HG02852 (cell line): ENCODE data around the gene SMCP.

Experiments used
- ATAC-seq: cut with Tn5 transposase; IDR thresholded peaks from one replicate; pipeline ENCODE4 v1.9.1; 2021; ENCODE audit warnings: mild to moderate bottlenecking, moderate library complexity; ENCODE audit not compliant: unreplicated experiment

Gene SMCP

DNA sequence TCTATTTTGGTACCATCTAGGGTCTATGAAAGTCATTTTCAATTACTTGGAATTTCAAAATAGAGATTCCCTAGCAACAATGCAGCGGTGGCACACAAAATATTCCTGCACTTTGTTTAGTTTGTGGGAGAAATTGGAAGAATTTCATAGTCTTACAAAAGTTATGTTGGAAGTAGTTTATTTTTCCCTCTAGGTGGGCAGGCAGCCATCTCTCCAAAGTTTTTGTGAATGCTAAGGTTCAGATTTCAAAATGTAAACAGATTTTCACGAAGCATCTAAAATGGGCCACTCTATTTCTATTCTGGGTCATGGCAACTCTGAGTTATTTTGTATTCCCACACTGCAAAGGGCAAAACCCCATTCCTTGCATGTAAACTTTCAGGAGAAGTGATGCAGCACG lies 8.0 kb downstream of the SMCP start:
- no peak for ATAC-seq

DNA sequence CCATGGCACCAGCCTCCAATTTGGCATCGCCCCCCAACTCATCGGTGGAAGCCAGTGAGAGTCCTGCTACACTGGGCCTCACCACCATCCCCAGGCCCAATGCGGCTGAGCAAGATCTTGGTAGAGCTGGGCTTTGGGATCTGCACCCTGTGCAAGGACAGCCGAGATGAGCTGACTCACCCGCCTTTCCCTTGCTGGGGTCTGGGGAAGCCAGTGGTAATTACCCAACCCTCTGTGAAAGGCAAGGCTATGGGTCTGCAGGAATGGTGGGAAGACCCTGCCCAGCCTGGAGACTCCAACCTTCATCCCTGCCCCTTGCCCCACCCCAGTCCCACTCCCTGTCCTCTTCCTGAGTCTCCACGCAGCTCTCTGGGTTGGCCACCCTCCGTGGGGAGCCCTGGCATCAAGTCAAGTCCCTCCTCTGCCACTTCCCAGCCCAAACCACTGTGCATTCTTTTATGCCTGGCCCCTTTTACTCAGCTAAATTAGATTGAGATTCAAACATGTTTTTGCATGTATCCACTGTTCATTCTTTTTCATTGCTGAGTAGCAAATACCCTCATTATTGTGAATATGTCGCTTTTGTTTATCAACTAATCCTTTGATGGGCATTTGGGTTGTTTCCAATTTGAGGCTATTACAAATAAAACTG lies 8.8 kb downstream of the SMCP start:
- no peak for ATAC-seq

DNA sequence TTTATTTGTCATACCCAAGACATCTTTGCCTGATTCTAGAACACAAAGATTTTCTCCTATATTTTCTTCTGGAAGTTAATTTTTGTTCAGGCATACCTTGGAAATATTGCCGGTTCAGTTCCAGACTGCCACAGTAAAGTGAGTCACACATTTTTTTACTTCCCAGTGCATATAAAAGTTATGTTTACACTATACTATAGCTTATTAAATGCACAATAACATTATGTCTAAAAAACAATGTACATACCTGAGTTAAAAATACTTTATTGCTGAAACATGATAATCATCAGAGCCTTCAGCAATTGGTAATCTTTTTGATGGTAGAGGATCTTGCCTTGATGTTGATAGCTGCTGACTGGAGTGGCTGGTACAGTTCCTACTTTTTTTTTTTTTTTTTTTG lies 10.0 kb downstream of the SMCP start:
- no peak for ATAC-seq

DNA sequence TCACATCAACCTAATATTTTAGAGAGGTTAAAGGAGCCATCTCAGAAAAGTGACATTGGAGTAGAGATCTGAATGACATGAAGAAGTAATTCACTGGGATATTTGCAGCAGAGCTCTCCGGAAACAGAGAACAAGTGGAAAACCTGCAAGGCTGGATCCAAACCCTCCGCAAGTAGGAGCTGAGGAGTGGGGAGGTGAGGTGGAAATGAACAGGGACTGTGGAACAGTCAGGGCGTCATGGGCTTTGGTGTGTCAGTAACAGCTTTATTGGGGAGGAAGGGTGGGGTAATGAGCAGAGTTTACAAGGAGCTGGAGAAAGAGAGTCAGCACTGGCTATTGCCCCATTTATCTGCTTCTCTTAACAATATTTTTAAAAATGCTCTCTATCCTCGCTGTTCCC lies 20.9 kb downstream of the SMCP start:
- no peak for ATAC-seq

DNA sequence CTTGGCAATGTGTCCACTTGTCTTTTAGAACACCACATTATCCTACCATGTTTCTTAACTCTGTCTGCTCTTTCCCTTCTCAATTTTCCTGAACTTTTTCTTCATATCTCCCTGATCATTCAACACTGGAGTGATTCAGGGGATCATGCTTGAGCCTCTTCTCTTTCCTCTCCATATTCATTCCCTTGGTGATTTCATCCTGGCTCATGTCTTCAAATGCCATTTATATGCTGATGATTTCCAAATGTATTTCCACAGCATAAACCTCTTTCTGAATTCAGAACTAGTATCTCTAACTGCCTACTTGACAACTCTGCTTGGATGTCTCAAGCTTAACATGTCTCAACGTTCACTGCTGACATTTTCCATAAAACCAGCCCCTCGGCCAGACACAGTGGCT lies 21.8 kb downstream of the SMCP start:
- no peak for ATAC-seq

DNA sequence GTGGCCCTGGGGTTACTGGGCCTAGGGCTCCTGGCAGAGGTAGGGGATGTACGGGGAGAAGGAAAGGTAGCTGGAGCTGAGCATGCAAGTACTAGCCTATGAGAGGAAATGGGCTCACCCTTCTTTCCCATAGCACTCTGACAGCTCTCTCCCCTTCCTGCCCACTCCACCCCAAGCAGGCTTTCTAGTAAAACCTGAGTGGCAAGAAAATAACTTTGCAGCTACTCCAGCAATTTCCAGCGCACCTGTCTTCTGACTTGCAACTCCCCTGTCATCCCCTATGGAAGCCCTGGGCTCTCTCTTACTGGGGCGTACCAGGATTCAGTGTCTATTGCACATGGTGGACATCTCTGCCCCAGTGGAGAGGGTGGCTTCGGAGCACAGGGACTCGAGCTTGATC lies 23.5 kb downstream of the SMCP start:
- ATAC-seq, result no peak

DNA sequence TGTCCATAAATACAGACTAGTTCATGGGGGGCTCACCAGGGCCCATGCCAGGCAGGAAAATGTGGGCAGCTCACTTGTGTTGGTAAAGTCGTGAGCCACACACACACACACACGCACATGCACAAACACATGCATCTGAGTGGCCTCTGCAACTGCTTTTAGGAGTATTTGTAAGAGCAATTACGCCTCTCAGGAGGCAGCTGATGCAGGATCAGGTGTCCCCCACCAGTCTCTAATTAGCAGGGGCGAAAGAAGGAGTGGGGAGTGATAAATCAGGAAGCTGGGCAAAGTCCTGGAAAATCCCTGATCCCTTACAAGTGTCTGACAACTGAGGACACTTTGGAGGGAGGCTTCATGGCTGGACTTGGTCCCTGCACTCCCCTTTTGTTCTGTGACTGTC lies 24.5 kb downstream of the SMCP start:
- no peak for ATAC-seq

DNA sequence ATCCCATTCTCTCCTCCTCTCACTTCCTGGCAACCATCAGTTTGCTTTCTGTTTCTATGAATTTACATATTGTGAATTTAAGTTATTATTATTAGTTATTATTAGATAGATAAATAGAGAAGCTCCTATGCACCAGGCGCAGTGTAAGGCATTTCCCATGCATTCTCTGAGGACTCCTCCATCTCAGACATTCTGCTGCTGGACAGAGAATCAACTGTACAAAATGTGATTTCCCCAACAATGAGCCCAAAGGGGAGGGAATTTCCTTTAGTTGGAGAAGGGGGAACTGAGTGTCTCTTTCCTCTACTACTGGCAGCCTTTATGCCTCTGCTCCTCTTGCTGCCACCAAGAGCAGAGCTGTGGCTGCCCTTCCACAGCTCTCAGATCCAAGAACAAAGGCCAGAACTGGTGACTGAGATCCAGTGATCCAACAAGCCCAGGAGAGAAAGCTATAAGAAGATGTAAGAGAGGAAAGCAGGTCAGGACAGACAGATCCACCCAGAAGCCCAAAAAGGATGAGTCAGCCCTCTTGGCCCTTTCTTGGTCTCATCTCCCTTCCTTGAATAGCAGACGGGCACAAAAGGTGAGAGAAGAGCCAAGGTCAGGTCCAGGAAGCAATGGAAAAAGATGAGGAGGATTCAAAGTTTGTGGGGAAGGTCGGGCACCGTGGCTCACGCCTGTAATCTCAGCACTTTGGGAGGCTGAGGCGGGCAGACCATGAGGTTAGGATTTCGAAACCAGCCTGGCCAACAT lies 26.7 kb downstream of the SMCP start:
- no peak for ATAC-seq

DNA sequence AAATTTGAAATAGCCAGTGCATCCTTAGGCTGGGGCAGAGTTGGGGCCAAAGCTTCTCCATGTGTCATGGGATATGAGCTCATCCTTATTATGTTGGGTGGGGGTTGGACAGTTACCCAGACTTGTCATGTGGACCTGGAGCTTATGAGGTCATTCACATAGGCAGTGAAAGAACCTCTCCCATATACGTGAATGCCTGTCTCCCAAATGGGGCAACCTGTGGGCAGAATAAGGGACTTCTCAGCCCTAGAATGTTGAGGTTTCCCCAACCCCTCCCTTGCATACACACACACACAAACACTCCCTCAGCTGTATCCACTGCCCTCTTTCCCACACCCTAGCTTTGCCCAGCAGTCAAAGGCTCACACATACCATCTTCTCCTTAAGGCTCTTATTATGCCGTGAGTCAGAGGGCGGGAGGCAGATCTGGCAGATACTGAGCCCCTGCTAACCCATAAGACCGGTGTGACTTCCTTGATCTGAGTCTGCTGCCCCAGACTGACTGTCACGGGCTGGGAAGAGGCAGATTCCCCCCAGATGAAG lies 28.0 kb downstream of the SMCP start:
- no peak for ATAC-seq

DNA sequence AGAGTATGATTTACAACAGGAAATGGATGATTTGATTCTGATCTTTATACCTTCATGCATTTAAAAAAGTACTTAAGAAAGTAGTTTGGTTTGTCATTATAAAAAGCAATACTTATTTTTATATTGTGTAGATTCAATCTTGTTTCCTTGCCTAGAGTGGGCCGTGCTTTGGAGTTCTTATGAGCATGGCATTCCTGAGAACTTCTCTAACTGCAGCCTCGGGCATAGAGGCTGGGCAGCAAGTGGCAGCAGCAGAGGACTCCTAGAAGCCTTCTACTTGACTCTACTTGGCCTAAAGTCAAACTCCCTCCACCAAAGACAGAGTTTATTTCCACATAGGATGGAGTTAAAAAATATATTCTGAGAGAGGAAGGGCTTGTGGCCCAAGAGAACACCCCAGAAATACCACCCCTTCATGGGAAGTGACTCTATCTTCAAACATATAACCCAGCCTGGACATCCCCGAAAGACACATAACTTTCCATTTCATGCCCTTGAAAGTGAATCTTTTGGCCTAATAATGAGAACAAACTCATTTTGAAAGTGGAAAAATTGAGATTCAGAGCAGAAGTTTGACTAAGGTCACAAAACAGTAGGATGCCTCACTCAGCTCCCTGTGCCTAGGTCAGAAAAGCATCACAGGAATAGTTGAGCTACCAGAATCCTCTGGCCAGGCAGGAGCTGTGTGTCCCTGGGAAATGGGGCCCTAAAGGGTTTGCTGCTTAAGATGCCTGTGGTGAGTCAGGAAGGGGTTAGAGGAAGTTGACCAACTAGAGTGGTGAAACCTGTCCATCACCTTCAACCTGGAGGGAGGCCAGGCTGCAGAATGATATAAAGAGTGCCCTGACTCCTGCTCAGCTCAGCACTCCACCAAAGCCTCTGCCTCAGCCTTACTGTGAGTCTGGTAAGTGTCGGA lies 29.8 kb downstream of the SMCP start, which contains the start of gene IVL:
IVL (plus strand) TSS at position 861 of the 916 bp plus-strand sequence. CDS start 1,252 bp downstream, outside the sequence.
- peak; percentile 71 for ATAC-seq

DNA sequence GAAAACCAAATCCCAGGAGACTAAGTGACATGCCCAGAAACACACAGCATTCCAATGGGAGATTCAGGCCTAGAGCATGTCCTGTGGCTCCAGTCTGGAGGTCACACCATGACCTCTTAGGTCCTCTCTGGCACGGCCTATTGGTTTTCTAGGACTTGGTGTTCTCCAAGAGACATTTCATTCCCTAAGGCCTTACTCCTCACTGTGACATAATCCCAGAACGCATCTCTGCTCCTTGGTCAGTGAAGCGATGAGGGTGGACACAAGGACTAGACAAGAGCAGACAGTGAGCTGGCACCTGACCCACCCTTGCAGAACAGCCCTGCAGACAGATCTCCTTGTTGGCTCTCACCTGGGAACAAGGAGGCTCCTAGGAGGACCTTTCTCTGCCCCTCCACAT lies 31.1 kb downstream of the SMCP start:
- ATAC-seq, result no peak

DNA sequence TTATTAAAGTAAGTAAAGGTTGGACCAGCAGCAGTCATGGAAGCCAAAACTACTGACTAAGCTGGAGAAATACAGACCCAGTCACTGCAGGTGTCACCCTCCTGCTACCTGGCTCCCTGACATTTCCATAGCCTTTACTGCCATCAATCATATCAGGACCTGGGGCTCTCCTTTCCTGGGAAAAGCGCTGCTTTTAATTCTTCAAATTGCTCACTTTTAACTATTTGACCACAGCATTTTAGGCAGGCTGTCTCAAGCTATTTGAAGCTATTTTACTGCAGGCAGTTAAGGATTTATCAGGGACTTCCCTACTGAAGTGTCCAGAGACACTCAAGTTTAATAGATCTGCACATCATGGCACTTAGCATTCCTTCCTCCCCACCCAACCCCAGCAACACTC lies 34.3 kb downstream of the SMCP start:
- ATAC-seq, result no peak

DNA sequence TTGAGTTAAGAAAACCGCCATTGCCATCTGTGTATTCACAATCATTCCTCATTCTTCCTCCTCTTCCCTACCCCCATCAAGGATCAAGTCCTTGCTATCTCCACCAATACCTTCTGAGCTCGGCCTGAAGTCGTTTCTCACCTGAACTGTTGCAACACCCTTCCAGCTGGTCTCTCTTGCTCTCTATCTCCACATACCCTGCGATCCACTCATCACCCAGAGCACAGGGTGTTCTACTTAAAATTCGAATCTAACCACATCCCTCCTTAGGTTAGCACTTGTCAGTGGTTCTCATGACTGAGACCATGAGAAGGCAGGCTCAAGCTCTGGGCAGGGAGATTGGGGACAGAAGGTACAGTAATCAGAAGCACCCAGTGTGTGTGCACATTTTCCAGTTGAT lies 34.8 kb downstream of the SMCP start:
- ATAC-seq, result no peak

DNA sequence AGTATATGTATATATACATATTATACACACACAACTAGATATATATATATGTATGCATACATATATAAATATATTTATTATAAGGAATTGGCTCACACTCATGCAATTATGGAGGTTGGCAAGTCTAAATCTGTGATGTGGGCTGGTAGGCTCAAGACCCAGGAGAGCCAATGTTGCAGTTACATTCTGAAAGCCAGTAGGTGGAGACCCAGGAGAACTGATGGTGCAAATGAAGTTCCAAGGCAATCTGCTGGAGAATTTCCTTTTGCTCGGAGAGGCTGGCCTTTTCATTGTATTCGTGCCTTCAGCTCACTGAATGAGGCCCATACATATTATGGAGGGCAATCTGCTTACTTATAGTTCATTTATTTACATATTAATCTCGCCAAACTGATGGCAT lies 39.7 kb downstream of the SMCP start:
- ATAC-seq, result no peak

DNA sequence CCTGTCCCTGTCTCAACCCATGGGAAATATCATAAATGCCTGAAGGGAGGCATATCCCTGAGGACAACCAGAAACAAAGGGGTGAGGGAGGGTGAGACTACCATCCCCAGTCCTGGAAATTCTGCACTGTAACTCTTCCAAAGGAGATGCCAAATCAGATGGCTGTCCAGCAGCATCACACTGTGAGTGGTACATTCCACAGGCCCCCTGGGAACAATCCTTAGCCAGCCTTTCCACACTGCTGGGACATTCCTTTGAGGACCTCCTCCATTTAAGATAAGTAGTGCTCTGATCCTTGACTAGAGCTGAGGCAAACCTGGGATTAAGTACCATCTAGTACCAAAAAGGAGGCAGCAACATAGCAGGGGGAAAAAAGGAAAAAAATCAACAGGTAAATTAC lies 40.9 kb downstream of the SMCP start:
- ATAC-seq, result no peak

DNA sequence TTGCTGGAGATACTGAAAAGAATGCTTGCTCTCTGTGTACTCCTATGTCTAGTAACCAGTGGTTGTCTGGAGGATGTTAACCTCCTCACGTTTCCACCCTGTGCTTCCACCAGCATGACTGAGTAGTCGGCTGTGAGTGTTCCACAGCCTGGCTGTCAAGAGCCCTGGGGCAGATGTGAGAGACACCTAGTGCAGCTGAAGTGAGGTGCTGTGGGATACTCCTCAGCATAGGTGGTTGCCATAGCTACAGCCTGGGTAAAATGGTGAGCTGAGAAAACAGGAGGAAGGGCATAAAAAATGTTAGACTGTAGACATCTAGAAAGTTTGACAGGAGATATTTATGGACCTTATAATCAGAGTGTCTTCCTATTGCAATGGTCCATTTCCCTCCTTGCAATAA lies 46.1 kb downstream of the SMCP start:
- ATAC-seq, result no peak

DNA sequence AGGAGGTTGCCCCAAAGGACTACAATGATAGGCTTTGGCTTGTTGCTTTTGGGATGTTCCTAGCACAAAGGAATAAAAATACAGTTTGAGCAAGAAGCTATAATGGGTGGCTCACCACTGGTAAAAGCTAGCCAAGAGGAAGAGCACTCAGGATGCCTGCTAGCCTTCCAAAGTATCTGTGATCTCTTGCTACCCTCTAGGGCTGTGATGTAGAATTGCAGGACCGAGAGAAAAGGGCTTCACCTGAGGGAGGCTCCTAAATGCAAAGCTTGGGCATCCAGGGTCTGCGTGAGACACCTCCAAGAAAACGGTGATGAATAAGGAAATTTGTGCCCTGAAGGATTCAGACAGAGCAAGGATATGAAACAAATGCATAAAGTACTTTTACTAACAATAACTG lies 48.0 kb downstream of the SMCP start:
- ATAC-seq, result peak; percentile 52

DNA sequence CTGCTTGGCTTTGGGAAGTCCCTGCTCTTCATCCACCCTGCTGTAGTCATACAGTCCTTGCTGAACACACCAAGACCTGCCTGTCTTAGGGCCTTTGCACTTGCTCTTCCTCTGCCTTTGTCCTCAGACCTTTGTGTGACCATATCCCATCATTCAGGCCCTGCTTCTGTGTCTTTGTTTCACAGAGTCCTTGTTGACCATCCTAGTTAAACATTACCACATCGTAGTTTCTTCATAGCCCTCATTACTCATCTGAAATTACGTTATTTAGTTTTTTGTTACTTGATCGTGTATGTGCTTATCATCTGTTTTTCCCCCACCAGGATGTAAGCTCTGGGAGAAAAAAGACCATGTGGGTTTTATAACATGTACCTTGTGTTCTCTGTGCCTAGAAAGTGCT lies 50.5 kb downstream of the SMCP start:
- ATAC-seq, result no peak

DNA sequence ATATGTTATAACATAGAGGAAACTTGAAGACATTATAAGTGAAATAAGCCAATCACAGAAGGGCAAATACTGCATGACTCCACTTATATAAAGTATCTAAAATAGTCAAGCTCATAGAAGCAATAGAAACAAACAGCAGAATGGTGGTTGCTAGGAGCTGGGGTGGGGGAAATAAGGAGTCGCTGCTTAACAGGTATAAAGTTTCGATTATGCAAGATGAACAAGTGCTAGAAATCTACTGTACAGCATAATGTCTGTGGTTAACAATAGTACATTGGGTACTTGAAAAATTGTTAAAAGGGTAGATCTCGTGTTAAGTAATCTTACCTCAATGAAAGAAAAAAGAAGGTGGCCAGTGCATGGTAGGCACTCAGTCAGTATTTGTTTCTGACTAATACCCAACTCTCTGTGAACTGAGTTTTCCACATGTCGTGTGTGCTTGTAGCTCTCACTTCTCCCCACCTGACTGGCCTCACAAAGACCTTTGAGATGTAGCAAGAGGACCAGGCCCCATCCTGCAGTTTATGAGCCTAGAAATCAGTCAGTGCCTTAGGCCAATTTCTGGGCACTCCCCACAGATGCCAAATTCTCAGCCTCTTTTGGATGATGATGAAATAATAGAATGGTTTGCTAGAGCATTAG lies 54.2 kb downstream of the SMCP start:
- no peak for ATAC-seq

DNA sequence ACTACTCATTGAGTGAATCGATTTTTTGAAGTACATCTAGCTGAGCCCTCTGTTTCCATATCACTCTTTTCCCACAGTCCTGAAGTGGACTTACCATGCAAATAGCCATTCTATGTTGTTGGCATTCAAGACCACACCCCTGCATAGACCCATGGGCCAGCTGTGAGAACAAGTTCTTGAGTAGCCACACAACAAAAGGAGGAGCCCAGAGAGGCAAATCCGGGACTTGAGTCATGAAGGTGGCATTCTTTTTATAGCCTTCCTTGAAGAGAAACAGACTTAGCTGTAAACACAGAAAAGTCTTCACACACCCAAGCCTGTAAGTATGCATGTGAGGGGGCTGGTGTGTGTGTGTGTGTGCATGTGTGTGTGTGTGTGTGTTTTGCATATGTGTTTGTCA lies 55.1 kb downstream of the SMCP start:
- no peak for ATAC-seq
